Hippocampal formation (tissue), 2 donors: Measurements from ENCODE around the gene PCGF5.

Source experiments
- DNase-seq, 2 donors: peaks; one replicate each; lab custom pipeline; 2025; lab: John Stamatoyannopoulos, UW

The PCGF5 gene

DNA sequence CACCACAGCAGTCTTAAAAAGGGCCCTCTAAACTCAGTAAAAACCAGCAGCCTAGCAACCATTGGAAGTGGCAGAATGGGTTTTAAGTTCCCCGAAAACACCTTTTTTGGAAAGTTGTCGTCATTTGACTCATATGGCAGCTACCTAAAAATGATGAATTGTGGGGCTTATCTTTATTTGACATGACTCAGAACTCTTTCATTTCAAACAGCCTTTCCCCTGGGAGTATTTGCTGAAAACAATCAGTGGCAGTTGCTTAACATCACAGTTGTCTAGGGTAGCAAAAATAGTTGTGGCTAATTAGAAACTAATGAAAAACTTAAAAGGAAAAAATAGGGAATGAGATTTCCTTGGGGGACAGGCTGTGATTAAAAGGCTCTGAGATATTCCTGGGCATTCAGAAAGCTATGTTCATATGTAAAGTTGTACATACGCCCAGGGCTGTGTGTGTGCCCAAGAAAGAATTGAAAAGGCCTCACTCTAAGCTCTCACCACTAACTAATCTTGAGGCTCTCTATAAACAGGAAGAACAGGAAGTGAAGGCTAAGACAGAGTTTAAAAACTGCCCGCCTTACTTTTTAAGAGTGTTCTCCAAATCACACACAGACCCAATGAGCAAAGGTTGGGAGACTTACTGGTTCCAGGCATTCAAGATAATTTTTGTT lies 108.0 kb downstream of the PCGF5 start:
- no peak for DNase-seq
